NCI-H1092 treated with DMSO at 0.1 percent for 48 hours (cell line): ENCODE data around the gene FAM153A.
A peak's percentile ranks its signal among the peaks of the same experiment; 100 is the strongest.
"Not testable (repeated sequence)": the region's sequence is repeated elsewhere in the genome, so short reads cannot be mapped to it uniquely, and the experiment has no call there.

Source experiments
- DNase-seq: peaks from one replicate; lab custom pipeline; 2025; lab: John Stamatoyannopoulos, UW

Gene FAM153A

GRCh38 chr5:177724858-177725257 is 57.8 kb downstream of the FAM153A start:
- not testable (repeated sequence) for DNase-seq

GRCh38 chr5:177723831-177724485 is 58.7 kb downstream of the FAM153A start:
- not testable (repeated sequence) for DNase-seq

- not testable (repeated sequence) for DNase-seq
These were observed 59.9 kb downstream of the FAM153A start for GRCh38 chr5:177722829-177723228.

GRCh38 chr5:177719989-177720388 is 62.7 kb downstream of the FAM153A start:
- not testable (repeated sequence) for DNase-seq

GRCh38 chr5:177715423-177715822 is 67.3 kb downstream of the FAM153A start:
- not testable (repeated sequence) for DNase-seq

DNA sequence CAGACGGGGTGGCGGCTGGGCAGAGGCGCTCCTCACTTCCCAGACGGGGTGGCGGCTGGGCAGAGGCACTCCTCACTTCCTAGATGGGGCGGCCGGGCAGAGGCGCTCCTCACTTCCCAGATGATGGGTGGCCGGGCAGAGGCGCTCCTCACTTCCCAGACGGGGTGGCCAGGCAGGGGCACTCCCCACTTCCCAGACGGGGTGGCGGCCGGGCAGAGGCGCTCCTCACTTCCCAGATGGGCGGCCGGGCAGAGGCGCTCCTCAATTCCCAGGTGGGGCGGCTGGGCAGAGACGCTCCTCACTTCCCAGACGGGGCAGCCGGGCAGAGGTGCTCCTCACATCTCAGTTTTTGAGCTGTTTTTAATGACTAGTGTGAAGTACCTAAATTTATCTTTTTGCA is 86.6 kb downstream of the FAM153A start:
- DNase-seq = not testable (repeated sequence)

GRCh38 chr5:177695356-177695930 is 87.3 kb downstream of the FAM153A start:
- not testable (repeated sequence) for DNase-seq

DNA sequence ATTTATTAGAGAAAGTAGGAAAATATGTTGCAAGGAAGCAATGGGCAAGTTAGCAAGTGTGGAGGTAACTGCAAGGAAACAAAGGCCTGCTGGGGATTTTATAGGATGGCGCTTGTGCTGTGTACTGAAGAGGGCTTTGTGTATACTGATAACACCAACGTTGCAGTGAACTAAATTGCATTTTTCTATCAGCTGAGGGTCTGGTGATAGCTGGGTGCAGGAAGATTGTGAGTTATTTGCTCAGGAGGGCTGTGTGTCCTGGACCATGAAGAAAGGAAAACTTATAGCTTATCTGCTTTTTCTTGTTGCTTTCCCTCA is 88.2 kb downstream of the FAM153A start:
- not testable (repeated sequence) for DNase-seq

- DNase-seq = not testable (repeated sequence)
These were observed 88.8 kb downstream of the FAM153A start for GRCh38 chr5:177693671-177694517.

- peak; percentile 3 for DNase-seq
These were observed 89.7 kb downstream of the FAM153A start for GRCh38 chr5:177692969-177693368.

- DNase-seq = not testable (repeated sequence)
These were observed 90.2 kb downstream of the FAM153A start for GRCh38 chr5:177692507-177692906.

GRCh38 chr5:177689011-177689610 is 93.6 kb downstream of the FAM153A start:
- DNase-seq = not testable (repeated sequence)

DNA sequence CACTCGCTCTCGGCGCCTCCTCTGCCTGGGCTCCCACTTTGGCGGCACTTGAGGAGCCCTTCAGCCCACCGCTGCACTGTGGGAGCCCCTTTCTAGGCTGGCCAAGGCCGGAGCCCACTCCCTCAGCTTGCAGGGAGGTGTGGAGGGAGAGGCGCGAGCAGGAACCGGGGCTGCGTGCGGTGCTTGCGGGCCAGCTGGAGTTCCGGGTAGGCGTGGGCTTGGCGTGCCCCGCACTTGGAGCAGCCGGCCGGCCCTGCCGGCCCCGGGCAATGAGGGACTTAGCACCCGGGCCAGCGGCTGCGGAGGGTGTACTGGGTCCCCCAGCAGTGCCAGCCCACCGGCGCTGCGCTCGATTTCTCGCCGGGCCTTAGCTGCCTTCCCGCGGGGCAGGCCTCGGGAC is 94.6 kb downstream of the FAM153A start:
- not testable (repeated sequence) for DNase-seq

GRCh38 chr5:177681920-177682319 is 100.8 kb downstream of the FAM153A start:
- not testable (repeated sequence) for DNase-seq
